ENCODE data around the gene DOCK1.

Gene DOCK1

GRCh38 chr10:126917375-126917774 is 12.1 kb downstream of the DOCK1 start:
- TF ChIP-seq CTCF (IDR thresholded peaks at IDR 0.05; ENCODE audit: control insufficient read depth, extremely low read depth, insufficient read depth) = no peak
- no peak overlapping the region for H3K4me3 ChIP-seq (ENCODE audit: low read depth, low read length)
- no peak for DNase-seq (ENCODE audit: low read depth)

GRCh38 chr10:126917975-126918908 is 13.0 kb downstream of the DOCK1 start:
- no peak for DNase-seq (ENCODE audit: low read depth)
- no peak overlapping the region for H3K4me3 ChIP-seq (ENCODE audit: low read depth, low read length)
- no peak for TF ChIP-seq CTCF (IDR thresholded peaks at IDR 0.05; ENCODE audit: control insufficient read depth, extremely low read depth, insufficient read depth)

GRCh38 chr10:126919426-126919825 is 14.2 kb downstream of the DOCK1 start:
- H3K4me3 ChIP-seq (ENCODE audit: low read depth, low read length) = no peak overlapping the region
- no peak for DNase-seq (ENCODE audit: low read depth)
- no peak for TF ChIP-seq CTCF (IDR thresholded peaks at IDR 0.05; ENCODE audit: control insufficient read depth, extremely low read depth, insufficient read depth)

- H3K4me3 ChIP-seq (ENCODE audit: low read depth, low read length) = no peak overlapping the region
- no peak for TF ChIP-seq CTCF (IDR thresholded peaks at IDR 0.05; ENCODE audit: control insufficient read depth, extremely low read depth, insufficient read depth)
- DNase-seq (ENCODE audit: low read depth) = no peak
Observed at GRCh38 chr10:126921162-126921561, 15.9 kb downstream of the DOCK1 start.

DNA sequence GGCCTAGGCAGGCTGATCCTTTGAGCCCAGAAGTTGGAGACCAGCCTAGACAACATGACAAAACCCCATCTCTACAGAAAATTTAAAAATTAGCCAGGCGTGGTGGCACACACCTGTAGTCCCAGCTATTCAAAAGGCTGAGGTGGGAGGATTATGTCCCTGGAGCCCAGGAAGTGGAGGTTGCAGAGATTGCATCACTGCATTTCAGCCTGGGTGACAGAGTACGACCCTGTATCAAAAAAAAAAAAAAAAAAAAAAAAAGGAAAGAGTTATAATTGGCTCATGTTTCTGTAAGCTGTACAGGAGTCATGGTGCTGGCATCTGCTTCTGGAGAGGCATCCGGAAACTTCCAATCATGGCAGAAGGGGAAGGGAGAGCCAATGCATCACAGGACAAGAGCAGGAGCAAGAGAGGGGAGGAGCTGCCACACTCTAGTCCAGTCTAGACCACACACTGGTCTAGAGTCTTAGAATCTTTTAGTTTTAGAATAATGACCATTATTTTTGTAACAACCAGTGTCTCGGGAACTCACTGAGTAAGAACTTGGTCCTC is 16.8 kb downstream of the DOCK1 start:
- DNase-seq (ENCODE audit: low read depth) = no peak

DNA sequence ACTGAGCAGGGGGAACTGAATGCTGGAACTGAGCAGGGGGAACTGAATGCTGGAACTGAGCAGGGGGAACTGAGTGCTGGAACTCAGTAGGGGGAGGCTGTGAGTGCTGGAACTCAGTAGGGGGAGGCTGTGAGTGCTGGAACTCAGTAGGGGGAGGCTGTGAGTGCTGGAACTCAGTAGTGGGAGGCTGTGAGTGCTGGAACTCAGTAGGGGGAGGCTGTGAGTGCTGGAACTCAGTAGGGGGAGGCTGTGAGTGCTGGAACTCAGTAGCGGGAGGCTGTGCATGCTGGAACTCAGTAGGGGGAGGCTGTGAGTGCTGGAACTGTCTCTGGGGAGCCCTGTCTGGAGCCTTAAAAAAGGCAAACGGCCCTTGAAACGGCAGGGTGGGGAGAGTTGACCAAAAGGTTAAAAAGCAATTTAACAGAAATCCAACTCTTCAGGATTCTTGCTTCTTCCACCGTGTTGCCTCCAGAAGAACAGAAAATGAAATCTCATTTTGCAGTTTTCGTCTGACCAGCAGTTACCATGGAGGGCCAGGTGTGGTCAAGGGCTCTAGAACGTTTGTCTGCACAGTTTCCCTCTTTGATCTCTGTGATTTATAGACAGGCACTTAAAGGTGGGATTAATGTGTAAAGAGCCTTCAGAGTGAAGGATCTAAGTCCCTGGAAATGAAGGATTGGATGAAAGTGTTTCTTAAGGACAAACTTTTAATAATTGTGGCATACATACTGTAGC is 19.1 kb downstream of the DOCK1 start:
- H3K4me3 ChIP-seq (ENCODE audit: low read depth, low read length) = no peak overlapping the region
- no peak for DNase-seq (ENCODE audit: low read depth)
- TF ChIP-seq CTCF (IDR thresholded peaks at IDR 0.05; ENCODE audit: control insufficient read depth, extremely low read depth, insufficient read depth) = no peak

More for the DNA sequence above, 16.8 kb downstream of the DOCK1 start:
- H3K4me3 ChIP-seq (ENCODE audit: low read depth, low read length) = no peak overlapping the region
- TF ChIP-seq CTCF (IDR thresholded peaks at IDR 0.05; ENCODE audit: control insufficient read depth, extremely low read depth, insufficient read depth) = no peak

All from LNCaP clone FGC (cell line).